ENCODE measurements around the gene SMARCAL1.

DNA sequence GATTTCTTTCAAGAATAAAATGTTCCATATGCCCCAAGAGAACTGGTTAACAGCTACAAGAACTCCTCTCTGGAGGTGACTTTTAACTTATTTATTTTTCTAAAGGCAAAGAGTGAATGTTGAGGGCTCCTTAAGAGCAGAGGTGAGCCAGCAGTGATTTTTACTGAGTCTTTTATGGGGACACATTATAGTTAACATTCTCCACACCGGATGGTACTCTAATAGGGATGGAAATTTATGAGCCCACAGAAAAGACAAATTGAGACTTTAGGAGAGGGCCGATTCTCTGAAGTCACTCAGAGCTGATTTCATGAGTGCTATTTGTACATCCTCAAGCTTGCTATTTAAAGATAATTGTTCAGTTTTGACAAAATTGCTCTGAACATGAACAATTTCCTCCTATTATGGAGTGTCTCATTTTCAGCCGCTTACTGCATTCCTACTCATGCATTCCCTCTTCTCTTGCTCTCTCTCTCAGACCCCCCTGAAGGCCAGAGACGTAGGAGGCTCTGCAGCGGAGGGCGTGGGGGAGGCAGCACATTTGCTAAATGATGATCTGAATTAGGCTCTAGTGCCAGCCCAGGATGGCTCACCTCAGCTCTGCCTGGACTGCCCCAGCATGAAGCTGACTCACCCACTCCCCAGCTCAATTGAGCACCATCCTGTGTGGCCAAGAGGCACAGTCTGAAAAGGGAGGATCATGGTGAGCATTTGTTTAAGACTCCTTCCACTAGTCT is 80.5 kb downstream of the SMARCAL1 start:
- no peak for TF ChIP-seq EZH2phosphoT487 (IDR thresholded peaks at IDR 0.05; ENCODE audit: low read depth)
- TF ChIP-seq, protein P1, sequence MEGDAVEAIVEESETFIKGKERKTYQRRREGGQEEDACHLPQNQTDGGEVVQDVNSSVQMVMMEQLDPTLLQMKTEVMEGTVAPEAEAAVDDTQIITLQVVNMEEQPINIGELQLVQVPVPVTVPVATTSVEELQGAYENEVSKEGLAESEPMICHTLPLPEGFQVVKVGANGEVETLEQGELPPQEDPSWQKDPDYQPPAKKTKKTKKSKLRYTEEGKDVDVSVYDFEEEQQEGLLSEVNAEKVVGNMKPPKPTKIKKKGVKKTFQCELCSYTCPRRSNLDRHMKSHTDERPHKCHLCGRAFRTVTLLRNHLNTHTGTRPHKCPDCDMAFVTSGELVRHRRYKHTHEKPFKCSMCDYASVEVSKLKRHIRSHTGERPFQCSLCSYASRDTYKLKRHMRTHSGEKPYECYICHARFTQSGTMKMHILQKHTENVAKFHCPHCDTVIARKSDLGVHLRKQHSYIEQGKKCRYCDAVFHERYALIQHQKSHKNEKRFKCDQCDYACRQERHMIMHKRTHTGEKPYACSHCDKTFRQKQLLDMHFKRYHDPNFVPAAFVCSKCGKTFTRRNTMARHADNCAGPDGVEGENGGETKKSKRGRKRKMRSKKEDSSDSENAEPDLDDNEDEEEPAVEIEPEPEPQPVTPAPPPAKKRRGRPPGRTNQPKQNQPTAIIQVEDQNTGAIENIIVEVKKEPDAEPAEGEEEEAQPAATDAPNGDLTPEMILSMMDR (IDR thresholded peaks at IDR 0.05; ENCODE audit: low read depth, low read length) = no peak
